ENCODE results near the gene KRT77. TPM values are rescaled to one million over a fixed set of nuclear protein-coding genes. Genes with fewer than 3 reads are reported as not detected.

Gene KRT77
- total RNA-seq, 2 donors from 2014 or later: not detected

DNA sequence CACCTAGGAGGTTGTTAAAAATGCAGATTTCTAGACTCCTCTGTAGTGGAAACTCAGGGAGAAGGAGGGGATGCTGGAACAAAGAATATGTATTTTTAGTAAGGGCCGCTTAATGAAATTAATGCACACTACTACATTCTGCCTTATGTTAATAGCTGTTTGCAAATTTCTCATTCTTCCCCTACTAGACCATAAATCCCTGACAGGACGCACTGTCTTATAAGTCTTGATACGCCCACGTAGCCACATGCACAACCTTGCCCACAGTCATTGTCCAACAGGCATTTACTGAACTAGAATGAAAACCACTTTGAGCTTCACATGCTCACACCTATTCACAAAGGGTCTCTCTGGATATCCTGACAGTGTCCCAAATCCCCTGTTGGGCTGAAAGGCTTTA is 61.9 kb downstream of the KRT77 start:
- TF ChIP-seq, protein P1, sequence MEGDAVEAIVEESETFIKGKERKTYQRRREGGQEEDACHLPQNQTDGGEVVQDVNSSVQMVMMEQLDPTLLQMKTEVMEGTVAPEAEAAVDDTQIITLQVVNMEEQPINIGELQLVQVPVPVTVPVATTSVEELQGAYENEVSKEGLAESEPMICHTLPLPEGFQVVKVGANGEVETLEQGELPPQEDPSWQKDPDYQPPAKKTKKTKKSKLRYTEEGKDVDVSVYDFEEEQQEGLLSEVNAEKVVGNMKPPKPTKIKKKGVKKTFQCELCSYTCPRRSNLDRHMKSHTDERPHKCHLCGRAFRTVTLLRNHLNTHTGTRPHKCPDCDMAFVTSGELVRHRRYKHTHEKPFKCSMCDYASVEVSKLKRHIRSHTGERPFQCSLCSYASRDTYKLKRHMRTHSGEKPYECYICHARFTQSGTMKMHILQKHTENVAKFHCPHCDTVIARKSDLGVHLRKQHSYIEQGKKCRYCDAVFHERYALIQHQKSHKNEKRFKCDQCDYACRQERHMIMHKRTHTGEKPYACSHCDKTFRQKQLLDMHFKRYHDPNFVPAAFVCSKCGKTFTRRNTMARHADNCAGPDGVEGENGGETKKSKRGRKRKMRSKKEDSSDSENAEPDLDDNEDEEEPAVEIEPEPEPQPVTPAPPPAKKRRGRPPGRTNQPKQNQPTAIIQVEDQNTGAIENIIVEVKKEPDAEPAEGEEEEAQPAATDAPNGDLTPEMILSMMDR (IDR thresholded peaks at IDR 0.05): no peak
- H3K4me1 ChIP-seq: no peaks in the 10 kb centered on the region
- no peaks in the 10 kb centered on the region for H3K27me3 ChIP-seq
- H3K27ac ChIP-seq: no peak overlapping the region
- no peak overlapping the region for H3K4me3 ChIP-seq
- H3K9me3 ChIP-seq: no peaks in the 10 kb centered on the region
- intact Hi-C loops (cut with DNase I): no loop called here
- H3K36me3 ChIP-seq: no peaks in the 10 kb centered on the region
- DNase-seq: no peak
- H3K9ac ChIP-seq (ENCODE audit: low read depth in 2 of 2, low read length in 2 of 2): no peak overlapping the region

Other genes with a start within 250 kb of the KRT77 start
- not detected for gene KRT6C, start 229.7 kb downstream of the KRT77 start, total RNA-seq
- not detected for gene KRT6A, start 210.3 kb downstream of the KRT77 start, total RNA-seq
- not detected for gene KRT5, start 183.1 kb downstream of the KRT77 start, total RNA-seq
- not detected for gene KRT71, start 150.4 kb downstream of the KRT77 start, total RNA-seq
- gene KRT74, start 129.7 kb downstream of the KRT77 start, total RNA-seq: not detected
- gene KRT72, start 102.1 kb downstream of the KRT77 start, total RNA-seq: under 1 TPM in 1 of 2 donors, not detected in 1; 0.25 TPM
- not detected for gene KRT73, start 85.0 kb downstream of the KRT77 start, total RNA-seq
- gene KRT2, start 51.3 kb downstream of the KRT77 start, total RNA-seq: not detected
- gene KRT1, start 23.1 kb downstream of the KRT77 start, total RNA-seq: 1 to 10 TPM in 1 of 2 donors, not detected in 1; 1.2 TPM
- gene KRT76, start 73.8 kb upstream of the KRT77 start, total RNA-seq: not detected
- not detected for gene KRT3, start 92.6 kb upstream of the KRT77 start, total RNA-seq
- gene KRT4, start 110.6 kb upstream of the KRT77 start, total RNA-seq: not detected
- gene KRT79, start 130.8 kb upstream of the KRT77 start, total RNA-seq: not detected
- not detected for gene KRT78, start 145.5 kb upstream of the KRT77 start, total RNA-seq
- gene KRT8, start 201.6 kb upstream of the KRT77 start, total RNA-seq: 1,000 to 10,000 TPM; 4,207 to 4,597 TPM
- 1,000 to 10,000 TPM; 1,068 to 1,487 TPM for gene KRT18, start 245.6 kb upstream of the KRT77 start, total RNA-seq